K562 (cell line): ENCODE measurements around the gene IL10RB. TPM values are rescaled to one million over a fixed set of nuclear protein-coding genes. Genes with fewer than 3 reads are reported as not detected.

ENCODE experiments used
- CTBP1 ChIP-seq: fragments of 450-650 bp; IDR thresholded peaks from 2 replicates; pipeline ENCODE4 v1.6.1; 2016; ENCODE audit warnings: borderline replicate concordance
- EWSR1 ChIP-seq: fragments of 450-650 bp; IDR thresholded peaks from 2 replicates; pipeline ENCODE4 v1.6.1; 2018; ENCODE audit warnings: borderline replicate concordance, mild to moderate bottlenecking, low read depth, moderate library complexity; ENCODE audit not compliant: partially characterized antibody
- HDAC1 ChIP-seq, 2 experiments: fragments of 450-650 bp; IDR thresholded peaks; 2 replicates each; pipeline ENCODE4 v1.6.1; 2016 to 2017; ENCODE audit warnings: inconsistent platforms in 1 of 2, mild to moderate bottlenecking in 1 of 2, moderate library complexity in 1 of 2
- RAD51 ChIP-seq: fragments of 450-650 bp; IDR thresholded peaks from 2 replicates; pipeline ENCODE4 v1.7.1; 2016; ENCODE audit warnings: low read depth, mild to moderate bottlenecking, borderline replicate concordance
- ZNF253 ChIP-seq: fragments of 250-450 bp; sonication (Bioruptor Pico); conservative IDR thresholded peaks from 2 replicates; pipeline ENCODE4 v1.6.1; 2021; ENCODE audit warnings: mild to moderate bottlenecking
- ZNF263 ChIP-seq: sonication (generic); formaldehyde crosslinking; IDR thresholded peaks from 2 replicates; pipeline ENCODE4 v1.8.0; 2022; ENCODE audit warnings: mild to moderate bottlenecking, missing genetic modification reagents, borderline replicate concordance
- polyA plus RNA-seq, 8 experiments: library from polyadenylated mRNA; depleted of rRNA in 4 of 8; stranded (reverse) in 5 of 8; unstranded in 3 of 8; fragments of >200 nt; fragmentation: Nextera tagmentation in 2 of 8; fragmentation: Illumina TruSeq in 1 of 8; extraction: Ambion mirVana in 2 of 8; extraction: Trizol in 1 of 8; gene quantifications; 2 replicates each; pipeline versions ENCODE4 v1.2.1 to v1.2.3, GENCODE V29; 2011 to 2014; ENCODE audit warnings: inconsistent platforms in 1 of 8, missing spikeins in 1 of 8
- total RNA-seq, 7 experiments: library from RNA; depleted of rRNA in 6 of 7; stranded (reverse); fragments of >200 nt in 6 of 7; fragmentation: Illumina TruSeq in 2 of 7; extraction: Trizol in 2 of 7; gene quantifications; 2 replicates each; pipeline versions ENCODE4 v1.2.1 to v1.2.3, GENCODE V29; 2011 to 2021; ENCODE audit warnings: low replicate concordance in 1 of 7
- TF ChIP-seq, protein P1 (sequence below): fragments of 250-450 bp; sonication (Bioruptor Pico); IDR thresholded peaks from 2 replicates; pipeline ENCODE4 v1.8.0; 2021; ENCODE audit warnings: moderate library complexity, mild to moderate bottlenecking, inconsistent platforms
- TF ChIP-seq, protein P2 (sequence below): fragments of 250-450 bp; sonication (Bioruptor Pico); IDR thresholded peaks from 2 replicates; pipeline ENCODE4 v1.5.0; 2021
- TF ChIP-seq, protein P3 (sequence below): fragments of 450-650 bp; IDR thresholded peaks from 2 replicates; pipeline ENCODE4 v1.6.1; 2018; ENCODE audit not compliant: partially characterized antibody
- TF ChIP-seq, protein P4 (sequence below): sonication (generic); formaldehyde crosslinking; IDR thresholded peaks from 2 replicates; pipeline ENCODE4 v1.8.0; 2022; ENCODE audit warnings: missing genetic modification reagents, mild to moderate bottlenecking, moderate library complexity, borderline replicate concordance
- TF ChIP-seq, protein P5 (sequence below): fragments of 450-650 bp; formaldehyde crosslinking; IDR thresholded peaks from 2 replicates; pipeline ENCODE4 v1.4.0; 2022; ENCODE audit warnings: missing genetic modification characterization
- TF ChIP-seq, protein P6 (sequence below): sonication (generic); formaldehyde crosslinking; IDR thresholded peaks from 2 replicates; pipeline ENCODE4 v1.8.1; 2023; ENCODE audit warnings: missing genetic modification reagents, mild to moderate bottlenecking, borderline replicate concordance

Gene IL10RB
- total and polyA plus RNA-seq, 9 of the 15 experiments (the other 6 are each of a cell fraction or from before 2014, with no cell fraction given): 10.9 to 33.8 (median 23.0) TPM

DNA sequence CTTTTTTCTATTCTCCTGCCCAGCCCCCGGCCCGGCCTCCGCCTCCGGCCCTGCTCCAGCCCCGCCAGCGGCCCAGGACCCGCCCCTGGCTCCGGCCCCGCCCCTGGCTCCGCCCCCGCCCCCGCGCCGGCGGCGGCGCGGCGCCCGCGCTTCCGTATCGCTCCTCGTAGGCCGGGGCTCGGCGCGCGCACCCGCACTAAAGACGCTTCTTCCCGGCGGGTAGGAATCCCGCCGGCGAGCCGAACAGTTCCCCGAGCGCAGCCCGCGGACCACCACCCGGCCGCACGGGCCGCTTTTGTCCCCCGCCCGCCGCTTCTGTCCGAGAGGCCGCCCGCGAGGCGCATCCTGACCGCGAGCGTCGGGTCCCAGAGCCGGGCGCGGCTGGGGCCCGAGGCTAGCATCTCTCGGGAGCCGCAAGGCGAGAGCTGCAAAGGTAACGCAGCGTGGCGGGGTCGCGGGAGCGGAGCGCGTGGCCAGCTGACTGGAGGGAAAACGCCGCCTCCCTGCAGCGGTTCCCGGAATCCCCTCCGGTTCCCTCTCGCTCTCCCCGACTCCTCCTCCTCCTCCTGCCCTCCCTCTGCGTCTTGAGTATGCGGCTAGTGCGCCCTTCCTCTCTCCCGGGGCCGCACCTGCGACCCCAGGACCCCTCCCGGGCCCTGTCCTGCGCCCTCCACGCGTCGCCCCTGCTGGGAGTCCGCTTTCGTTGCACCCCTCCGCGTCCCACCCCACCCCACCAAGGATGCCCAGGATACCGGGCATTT, 36.2 kb upstream of the IL10RB start, which contains the start of gene IFNAR2 (continued):
- TF ChIP-seq CTBP1 (peak; percentile 95), ZNF253 (no peak), ZNF263 (no peak), EWSR1 (no peak), RAD51 (no peak), HDAC1 (IDR thresholded peaks at IDR 0.05) (peak in 1 of 2 experiments; percentile 59; a peak in 2 of 4 replicates)
- TF ChIP-seq, protein P1, sequence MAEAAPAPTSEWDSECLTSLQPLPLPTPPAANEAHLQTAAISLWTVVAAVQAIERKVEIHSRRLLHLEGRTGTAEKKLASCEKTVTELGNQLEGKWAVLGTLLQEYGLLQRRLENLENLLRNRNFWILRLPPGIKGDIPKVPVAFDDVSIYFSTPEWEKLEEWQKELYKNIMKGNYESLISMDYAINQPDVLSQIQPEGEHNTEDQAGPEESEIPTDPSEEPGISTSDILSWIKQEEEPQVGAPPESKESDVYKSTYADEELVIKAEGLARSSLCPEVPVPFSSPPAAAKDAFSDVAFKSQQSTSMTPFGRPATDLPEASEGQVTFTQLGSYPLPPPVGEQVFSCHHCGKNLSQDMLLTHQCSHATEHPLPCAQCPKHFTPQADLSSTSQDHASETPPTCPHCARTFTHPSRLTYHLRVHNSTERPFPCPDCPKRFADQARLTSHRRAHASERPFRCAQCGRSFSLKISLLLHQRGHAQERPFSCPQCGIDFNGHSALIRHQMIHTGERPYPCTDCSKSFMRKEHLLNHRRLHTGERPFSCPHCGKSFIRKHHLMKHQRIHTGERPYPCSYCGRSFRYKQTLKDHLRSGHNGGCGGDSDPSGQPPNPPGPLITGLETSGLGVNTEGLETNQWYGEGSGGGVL (CRISPR knock-in tag): no peak
- TF ChIP-seq, protein P2, sequence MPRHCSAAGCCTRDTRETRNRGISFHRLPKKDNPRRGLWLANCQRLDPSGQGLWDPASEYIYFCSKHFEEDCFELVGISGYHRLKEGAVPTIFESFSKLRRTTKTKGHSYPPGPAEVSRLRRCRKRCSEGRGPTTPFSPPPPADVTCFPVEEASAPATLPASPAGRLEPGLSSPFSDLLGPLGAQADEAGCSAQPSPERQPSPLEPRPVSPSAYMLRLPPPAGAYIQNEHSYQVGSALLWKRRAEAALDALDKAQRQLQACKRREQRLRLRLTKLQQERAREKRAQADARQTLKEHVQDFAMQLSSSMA (CRISPR knock-in tag): no peak
- TF ChIP-seq, protein P3, sequence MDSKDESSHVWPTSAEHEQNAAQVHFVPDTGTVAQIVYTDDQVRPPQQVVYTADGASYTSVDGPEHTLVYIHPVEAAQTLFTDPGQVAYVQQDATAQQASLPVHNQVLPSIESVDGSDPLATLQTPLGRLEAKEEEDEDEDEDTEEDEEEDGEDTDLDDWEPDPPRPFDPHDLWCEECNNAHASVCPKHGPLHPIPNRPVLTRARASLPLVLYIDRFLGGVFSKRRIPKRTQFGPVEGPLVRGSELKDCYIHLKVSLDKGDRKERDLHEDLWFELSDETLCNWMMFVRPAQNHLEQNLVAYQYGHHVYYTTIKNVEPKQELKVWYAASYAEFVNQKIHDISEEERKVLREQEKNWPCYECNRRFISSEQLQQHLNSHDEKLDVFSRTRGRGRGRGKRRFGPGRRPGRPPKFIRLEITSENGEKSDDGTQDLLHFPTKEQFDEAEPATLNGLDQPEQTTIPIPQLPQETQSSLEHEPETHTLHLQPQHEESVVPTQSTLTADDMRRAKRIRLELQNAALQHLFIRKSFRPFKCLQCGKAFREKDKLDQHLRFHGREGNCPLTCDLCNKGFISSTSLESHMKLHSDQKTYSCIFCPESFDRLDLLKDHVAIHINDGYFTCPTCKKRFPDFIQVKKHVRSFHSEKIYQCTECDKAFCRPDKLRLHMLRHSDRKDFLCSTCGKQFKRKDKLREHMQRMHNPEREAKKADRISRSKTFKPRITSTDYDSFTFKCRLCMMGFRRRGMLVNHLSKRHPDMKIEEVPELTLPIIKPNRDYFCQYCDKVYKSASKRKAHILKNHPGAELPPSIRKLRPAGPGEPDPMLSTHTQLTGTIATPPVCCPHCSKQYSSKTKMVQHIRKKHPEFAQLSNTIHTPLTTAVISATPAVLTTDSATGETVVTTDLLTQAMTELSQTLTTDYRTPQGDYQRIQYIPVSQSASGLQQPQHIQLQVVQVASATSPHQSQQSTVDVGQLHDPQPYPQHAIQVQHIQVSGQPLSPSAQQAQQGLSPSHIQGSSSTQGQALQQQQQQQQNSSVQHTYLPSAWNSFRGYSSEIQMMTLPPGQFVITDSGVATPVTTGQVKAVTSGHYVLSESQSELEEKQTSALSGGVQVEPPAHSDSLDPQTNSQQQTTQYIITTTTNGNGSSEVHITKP: no peak
- TF ChIP-seq, protein P4, sequence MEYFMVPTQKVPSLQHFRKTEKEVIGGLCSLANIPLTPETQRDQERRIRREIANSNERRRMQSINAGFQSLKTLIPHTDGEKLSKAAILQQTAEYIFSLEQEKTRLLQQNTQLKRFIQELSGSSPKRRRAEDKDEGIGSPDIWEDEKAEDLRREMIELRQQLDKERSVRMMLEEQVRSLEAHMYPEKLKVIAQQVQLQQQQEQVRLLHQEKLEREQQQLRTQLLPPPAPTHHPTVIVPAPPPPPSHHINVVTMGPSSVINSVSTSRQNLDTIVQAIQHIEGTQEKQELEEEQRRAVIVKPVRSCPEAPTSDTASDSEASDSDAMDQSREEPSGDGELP (CRISPR knock-in tag): peak; percentile 73
- TF ChIP-seq, protein P5, sequence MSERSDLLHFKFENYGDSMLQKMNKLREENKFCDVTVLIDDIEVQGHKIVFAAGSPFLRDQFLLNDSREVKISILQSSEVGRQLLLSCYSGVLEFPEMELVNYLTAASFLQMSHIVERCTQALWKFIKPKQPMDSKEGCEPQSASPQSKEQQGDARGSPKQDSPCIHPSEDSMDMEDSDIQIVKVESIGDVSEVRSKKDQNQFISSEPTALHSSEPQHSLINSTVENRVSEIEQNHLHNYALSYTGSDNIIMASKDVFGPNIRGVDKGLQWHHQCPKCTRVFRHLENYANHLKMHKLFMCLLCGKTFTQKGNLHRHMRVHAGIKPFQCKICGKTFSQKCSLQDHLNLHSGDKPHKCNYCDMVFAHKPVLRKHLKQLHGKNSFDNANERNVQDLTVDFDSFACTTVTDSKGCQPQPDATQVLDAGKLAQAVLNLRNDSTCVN (CRISPR knock-in tag): no peak
- TF ChIP-seq, protein P6, sequence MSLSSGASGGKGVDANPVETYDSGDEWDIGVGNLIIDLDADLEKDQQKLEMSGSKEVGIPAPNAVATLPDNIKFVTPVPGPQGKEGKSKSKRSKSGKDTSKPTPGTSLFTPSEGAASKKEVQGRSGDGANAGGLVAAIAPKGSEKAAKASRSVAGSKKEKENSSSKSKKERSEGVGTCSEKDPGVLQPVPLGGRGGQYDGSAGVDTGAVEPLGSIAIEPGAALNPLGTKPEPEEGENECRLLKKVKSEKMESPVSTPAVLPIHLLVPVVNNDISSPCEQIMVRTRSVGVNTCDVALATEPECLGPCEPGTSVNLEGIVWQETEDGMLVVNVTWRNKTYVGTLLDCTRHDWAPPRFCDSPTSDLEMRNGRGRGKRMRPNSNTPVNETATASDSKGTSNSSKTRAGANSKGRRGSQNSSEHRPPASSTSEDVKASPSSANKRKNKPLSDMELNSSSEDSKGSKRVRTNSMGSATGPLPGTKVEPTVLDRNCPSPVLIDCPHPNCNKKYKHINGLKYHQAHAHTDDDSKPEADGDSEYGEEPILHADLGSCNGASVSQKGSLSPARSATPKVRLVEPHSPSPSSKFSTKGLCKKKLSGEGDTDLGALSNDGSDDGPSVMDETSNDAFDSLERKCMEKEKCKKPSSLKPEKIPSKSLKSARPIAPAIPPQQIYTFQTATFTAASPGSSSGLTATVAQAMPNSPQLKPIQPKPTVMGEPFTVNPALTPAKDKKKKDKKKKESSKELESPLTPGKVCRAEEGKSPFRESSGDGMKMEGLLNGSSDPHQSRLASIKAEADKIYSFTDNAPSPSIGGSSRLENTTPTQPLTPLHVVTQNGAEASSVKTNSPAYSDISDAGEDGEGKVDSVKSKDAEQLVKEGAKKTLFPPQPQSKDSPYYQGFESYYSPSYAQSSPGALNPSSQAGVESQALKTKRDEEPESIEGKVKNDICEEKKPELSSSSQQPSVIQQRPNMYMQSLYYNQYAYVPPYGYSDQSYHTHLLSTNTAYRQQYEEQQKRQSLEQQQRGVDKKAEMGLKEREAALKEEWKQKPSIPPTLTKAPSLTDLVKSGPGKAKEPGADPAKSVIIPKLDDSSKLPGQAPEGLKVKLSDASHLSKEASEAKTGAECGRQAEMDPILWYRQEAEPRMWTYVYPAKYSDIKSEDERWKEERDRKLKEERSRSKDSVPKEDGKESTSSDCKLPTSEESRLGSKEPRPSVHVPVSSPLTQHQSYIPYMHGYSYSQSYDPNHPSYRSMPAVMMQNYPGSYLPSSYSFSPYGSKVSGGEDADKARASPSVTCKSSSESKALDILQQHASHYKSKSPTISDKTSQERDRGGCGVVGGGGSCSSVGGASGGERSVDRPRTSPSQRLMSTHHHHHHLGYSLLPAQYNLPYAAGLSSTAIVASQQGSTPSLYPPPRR (CRISPR knock-in tag): no peak
